SKM-1 (cell line): ENCODE results near the gene RNU7-1.
A peak's percentile ranks its signal among the peaks of the same experiment; 100 is the strongest.

Experiments used
- DNase-seq: peaks from one replicate; lab custom pipeline; 2025; ENCODE audit not compliant: unreplicated experiment; lab: John Stamatoyannopoulos, UW

Gene RNU7-1

DNA sequence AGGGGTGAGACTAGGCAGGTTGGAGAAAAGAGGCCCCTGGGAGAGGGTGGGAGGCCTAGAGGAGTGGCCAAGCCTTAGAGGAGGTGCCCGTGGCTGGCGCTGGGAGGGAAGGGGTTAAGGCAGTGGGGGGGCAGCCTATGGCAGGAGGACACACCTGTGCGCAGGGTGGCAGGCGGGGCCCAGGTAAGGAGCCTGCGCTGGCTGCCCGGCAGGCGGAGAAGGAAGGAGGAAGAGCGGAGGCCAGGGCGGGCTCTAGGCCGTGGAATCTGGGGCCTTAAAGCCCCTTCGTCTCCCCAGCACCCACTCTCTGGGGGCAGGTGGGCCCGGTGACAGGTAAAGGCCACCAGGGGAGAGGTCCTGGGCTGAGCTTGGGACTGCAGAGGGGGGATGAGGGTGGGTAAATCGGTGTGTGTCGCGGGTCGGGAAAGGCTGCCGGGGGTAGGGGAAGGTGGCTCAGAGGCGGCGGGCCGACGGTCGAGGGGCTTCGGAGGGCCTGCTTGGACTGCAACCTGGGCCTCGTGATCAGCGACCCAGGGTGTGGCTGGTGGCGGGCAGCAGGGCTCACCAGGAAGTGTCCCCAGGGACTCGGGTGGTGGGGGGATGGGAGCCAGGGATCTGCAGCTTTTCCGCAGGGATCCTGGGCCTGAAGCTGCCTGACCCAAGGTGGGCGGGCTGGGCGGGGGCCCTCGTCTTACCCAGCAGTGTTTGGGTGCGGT, 19.6 kb downstream of the RNU7-1 start:
- no peak for DNase-seq

GRCh38 chr12:6963791-6964413, 20.3 kb downstream of the RNU7-1 start:
- no peak for DNase-seq

DNA sequence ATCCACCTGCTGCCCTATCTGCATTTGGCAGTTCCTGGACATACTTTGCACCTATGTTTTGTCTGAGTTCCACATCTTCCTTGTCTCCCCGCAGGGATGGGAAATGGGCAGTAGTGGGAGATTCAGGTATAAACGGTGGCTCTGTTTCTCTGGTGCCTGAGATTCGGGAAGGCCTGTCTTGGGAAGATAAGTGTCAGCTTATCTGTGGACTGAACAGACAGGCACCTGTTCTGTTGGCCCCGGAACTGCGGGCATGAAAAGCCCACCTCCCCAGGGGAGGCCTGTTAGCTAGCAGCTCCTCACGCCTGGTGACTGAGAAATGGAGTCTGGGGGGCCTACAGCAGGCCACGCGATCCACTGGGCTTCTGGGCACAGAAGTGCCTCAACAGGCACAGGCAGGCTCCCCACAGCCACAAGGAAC, 21.0 kb downstream of the RNU7-1 start:
- no peak for DNase-seq

DNA sequence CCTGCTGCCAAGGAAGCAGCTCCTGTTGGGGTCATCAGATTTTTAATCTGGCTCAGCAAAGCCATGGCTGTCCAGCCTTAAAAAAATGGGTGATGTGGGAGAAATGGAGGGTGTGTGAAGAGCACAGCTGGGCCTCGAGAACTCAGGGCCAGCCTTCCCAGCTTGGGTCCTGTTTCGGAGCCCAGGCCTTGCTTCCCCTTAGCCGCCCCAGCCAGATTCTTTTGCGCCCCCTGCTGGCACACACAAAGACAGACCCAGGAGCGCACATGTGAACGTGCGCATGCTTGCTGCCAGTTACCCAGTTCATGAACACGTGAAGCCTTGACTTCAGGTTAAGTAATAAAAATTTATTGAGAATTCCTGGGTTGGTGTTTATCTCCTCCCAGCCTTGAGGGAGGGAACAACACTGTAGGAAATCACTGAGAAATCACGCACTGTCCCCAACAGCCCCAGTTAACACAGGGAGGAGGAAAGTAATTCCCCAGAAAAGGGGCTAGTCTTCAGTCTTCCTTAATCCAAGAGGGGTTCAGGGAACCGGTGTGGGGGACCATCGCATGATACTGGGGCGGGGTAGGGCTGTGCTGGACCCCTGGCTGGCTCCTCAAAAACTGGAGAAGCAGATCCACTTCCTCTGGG, 21.5 kb downstream of the RNU7-1 start:
- DNase-seq: peak; percentile 7

DNA sequence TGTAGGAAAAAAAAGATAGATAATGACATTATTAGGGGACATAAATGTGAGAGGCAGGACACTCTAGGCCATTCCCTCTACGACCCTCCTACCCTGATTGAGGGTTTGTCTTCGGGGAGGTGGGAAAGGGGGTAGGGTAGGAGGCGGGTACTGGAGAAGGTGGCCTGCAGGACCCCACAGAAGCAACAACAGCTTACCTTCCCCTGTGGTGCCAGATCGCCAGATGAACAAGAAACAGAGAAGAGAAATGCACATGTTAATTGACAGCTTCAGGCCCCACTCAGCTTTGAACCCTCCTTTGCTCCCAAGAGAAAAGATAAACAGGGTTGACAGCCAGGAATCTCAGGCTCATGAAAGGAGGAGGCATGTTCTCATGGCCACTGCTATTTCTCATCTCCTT, 22.1 kb downstream of the RNU7-1 start:
- DNase-seq: no peak

GRCh38 chr12:6966351-6966750, 22.7 kb downstream of the RNU7-1 start:
- DNase-seq: no peak

GRCh38 chr12:6967651-6968100, 24.1 kb downstream of the RNU7-1 start:
- no peak for DNase-seq

DNA sequence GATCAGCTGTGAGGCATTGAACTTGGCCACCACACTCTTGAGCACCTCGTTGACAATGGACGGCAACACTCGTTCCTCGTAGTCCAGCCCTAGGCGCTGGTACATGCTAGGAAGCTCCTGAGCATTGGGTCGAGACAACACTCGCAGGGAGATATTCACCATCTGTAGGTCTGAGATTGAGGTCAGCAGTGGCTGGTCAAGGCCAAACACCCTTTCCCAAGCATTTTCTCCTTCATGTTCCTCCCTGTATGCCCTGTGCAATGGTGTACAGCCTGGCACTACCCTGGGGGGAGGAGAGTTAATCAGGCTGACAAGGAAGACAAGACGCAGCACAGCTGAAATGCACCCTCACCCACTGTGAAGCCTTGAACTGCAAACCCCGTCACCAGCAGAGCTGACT, 24.8 kb downstream of the RNU7-1 start:
- DNase-seq: no peak

GRCh38 chr12:6970096-6970527, 26.5 kb downstream of the RNU7-1 start:
- no peak for DNase-seq

DNA sequence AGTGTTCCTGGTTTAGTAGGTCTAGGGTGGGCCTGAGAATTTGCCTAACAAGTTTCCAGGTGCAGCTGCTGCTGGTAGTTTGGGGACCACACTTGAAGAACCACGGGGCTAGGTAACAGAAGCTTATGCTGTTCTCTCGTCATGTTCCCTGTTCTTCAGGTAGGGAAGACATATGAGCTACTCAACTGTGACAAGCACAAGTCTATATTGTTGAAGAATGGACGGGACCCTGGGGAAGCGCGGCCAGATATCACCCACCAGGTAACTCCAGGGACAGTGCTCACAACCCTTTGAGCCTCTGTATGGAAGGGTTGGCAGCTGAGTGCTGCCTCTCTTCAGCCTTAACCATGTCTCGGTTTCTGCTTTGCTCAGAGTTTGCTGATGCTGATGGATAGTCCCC, 30.6 kb downstream of the RNU7-1 start:
- DNase-seq: no peak

DNA sequence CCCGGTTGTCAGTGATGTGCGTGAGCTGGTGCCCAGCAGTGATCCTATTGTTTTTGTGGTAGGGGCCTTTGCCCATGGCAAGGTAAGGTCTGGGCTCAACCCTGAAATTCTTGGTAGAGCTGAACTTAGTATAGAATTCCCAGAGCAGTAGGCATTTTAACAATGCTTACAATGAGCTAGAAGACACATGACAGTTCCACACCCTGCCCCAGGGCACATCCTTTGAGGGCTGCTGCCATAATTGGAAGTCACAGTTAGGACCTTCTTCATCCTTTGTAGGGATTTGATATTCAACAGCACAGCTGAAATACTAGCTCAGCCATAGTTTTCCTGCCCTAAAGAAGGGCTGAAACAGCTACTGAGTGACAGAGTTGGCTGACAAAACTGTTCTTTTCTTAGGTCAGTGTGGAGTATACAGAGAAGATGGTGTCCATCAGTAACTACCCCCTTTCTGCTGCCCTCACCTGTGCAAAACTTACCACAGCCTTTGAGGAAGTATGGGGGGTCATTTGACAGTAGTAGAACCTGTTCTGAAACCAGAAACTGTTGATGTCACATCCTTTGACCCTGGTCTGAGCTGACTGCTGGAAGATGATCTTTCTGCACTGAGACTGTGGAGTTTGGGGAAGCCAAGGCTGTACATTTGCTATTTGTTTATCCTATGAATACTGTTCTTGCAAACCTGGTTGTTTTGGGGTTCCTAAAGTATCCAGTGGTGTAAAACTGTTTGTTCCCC, 31.8 kb downstream of the RNU7-1 start:
- DNase-seq: no peak

GRCh38 chr12:6977653-6978052, 34.0 kb downstream of the RNU7-1 start:
- DNase-seq: no peak

DNA sequence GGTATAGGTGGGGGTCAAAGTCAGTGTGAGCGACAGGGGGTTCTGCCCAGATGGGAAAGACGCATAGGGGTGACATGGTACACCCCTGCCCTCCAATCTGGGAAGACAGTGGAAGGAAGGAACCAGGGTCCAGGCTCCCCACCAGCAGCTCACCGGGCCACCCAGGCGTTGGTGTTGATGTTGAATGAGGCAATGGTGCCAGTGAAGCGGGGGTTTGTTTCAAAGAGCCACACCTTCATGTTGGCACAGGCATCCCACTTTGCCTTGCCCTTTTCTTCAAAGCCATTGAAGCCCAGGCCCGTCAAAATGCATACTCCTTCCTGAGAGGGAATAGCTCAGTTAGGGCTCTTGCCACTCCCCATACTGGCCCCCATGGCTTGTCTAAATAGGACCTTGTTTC, 34.6 kb downstream of the RNU7-1 start:
- no peak for DNase-seq

- DNase-seq: no peak
These were observed 35.0 kb downstream of the RNU7-1 start for GRCh38 chr12:6978611-6979011.

GRCh38 chr12:6979021-6979420, 35.4 kb downstream of the RNU7-1 start:
- no peak for DNase-seq

- DNase-seq: no peak
These were observed 35.8 kb downstream of the RNU7-1 start for GRCh38 chr12:6979453-6979852.

GRCh38 chr12:6980075-6980474, 36.5 kb downstream of the RNU7-1 start:
- no peak for DNase-seq

- no peak for DNase-seq
These were observed 37.1 kb downstream of the RNU7-1 start for GRCh38 chr12:6980740-6981139.

GRCh38 chr12:6981152-6982052, 37.8 kb downstream of the RNU7-1 start:
- DNase-seq: no peak

- DNase-seq: no peak
These were observed 38.9 kb downstream of the RNU7-1 start for GRCh38 chr12:6982532-6982931.
